Esophagus squamous epithelium (tissue), 5 donors: ENCODE results near the gene TCF3. TPM values are rescaled to one million over a fixed set of nuclear protein-coding genes. Genes with fewer than 3 reads are reported as not detected.

Experiments
- DNase-seq: peaks from one replicate; lab custom pipeline; 2025; lab: John Stamatoyannopoulos, UW
- H3K27ac ChIP-seq, 4 donors: fragments of 200-600 bp; sonication (generic); one replicate each; pipeline ENCODE4 v1.5.1; 2016 to 2019; ENCODE audit warnings: mild to moderate bottlenecking in 1 of 4
- H3K27me3 ChIP-seq, 4 donors: fragments of 200-600 bp; sonication (generic); 1 replicate in 3 of 4; 2 replicates in 1 of 4; pipeline versions ENCODE4 v1.5.1 to v1.6.0; 2017 to 2021; ENCODE audit warnings: antibody characterized with exemption in 1 of 4
- H3K36me3 ChIP-seq, 3 donors: fragments of 200-600 bp; sonication (generic); one replicate each; pipeline ENCODE4 v1.5.1; 2016 to 2019
- H3K4me1 ChIP-seq, 3 donors: fragments of 200-600 bp; sonication (generic); one replicate each; pipeline ENCODE4 v1.5.1; 2017 to 2019
- H3K4me3 ChIP-seq, 4 donors: fragments of 200-600 bp; sonication (generic); 1 replicate in 3 of 4; 2 replicates in 1 of 4; pipeline ENCODE4 v1.5.1; 2016 to 2019; ENCODE audit warnings: mild to moderate bottlenecking in 2 of 4, moderate library complexity in 1 of 4
- H3K9me3 ChIP-seq, 3 donors: fragments of 200-600 bp; sonication (generic); one replicate each; pipeline ENCODE4 v1.5.1; 2016 to 2019
- POLR2A ChIP-seq, 4 donors: fragments of 450-650 bp; IDR thresholded peaks; one replicate each; pipeline ENCODE4 v1.6.1; 2017; ENCODE audit warnings: antibody characterized with exemption in 4 of 4, mild to moderate bottlenecking in 4 of 4, moderate library complexity in 3 of 4
- WGBS, 2 donors: methylation state at CpG; one replicate each; pipeline ENCODE4 v1.1.5; 2018; 5-methylcytosine and 5-hydroxymethylcytosine counted together
- intact Hi-C: fragments of 100-400 bp; cut with DNase I; formaldehyde crosslinking; loops from one replicate; pipeline ENCODE4 v1.15.0; 2022
- total RNA-seq, 4 donors: library from RNA; depleted of rRNA; stranded (reverse); fragments of >200 nt; gene quantifications; one replicate each; pipeline ENCODE4 v1.1.0, GENCODE V29; 2016
- TF ChIP-seq, protein P1 (sequence below), 6 experiments: fragments of 450-650 bp in 4 of 6; fragments of 200-600 bp in 2 of 6; sonication (generic) in 2 of 6; IDR thresholded peaks; one replicate each; pipeline ENCODE4 v1.5.1; 2016 to 2019; ENCODE audit warnings: antibody characterized with exemption in 6 of 6, mild to moderate bottlenecking in 4 of 6, moderate library complexity in 4 of 6
- donor health status: DM: yes; HTN: yes; CAD: no.

Gene TCF3
- total RNA-seq, 4 donors from 2014 or later = 29.9 to 66.0 (median 47.9) TPM

DNA sequence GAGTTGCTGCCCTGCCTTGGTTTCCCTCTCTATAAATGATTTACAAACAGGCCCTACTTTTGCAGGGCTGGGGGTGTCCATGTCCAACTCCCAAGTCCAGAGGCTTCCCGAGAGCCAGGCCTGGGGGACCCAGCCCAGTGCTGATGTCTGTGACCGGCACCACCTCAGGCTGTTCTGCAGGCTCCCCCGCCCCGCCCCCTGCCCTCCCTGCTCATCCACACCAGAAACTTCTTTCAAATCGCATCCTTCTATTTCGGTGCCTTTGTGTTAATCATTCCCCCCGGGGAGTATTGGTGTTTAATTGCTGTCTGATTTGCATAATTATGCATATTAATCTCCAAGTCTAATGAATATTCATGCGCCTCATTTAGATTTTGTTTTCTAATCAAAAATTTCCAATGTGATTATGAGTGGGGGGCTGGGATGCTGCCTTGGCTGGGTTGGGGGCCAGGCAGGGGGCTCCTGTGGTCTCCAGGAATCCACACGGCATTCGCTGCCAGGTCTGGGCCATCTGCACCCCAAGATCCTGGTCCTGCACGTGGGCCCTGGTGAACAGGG, 19.1 kb downstream of the TCF3 start:
- WGBS, 2 donors = 81 to 86% methylated on average over 9 to 10 of the region's 11 CpGs
- Histone ChIP-seq H3K4me1 (no peaks in the 10 kb centered on the region), H3K9me3 (no peaks in the 10 kb centered on the region), H3K27me3 (no peaks in the 10 kb centered on the region), H3K4me3 (no peak overlapping the region), H3K27ac (no peak overlapping the region), H3K36me3 (peaks cover 0 to 85% (median 0%) of the 10 kb centered on the region in 3 donors)
- no peak for DNase-seq
- intact Hi-C loops = no loop called here
- TF ChIP-seq, protein P1, sequence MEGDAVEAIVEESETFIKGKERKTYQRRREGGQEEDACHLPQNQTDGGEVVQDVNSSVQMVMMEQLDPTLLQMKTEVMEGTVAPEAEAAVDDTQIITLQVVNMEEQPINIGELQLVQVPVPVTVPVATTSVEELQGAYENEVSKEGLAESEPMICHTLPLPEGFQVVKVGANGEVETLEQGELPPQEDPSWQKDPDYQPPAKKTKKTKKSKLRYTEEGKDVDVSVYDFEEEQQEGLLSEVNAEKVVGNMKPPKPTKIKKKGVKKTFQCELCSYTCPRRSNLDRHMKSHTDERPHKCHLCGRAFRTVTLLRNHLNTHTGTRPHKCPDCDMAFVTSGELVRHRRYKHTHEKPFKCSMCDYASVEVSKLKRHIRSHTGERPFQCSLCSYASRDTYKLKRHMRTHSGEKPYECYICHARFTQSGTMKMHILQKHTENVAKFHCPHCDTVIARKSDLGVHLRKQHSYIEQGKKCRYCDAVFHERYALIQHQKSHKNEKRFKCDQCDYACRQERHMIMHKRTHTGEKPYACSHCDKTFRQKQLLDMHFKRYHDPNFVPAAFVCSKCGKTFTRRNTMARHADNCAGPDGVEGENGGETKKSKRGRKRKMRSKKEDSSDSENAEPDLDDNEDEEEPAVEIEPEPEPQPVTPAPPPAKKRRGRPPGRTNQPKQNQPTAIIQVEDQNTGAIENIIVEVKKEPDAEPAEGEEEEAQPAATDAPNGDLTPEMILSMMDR (IDR thresholded peaks at IDR 0.05) = no peak
- no peak for TF ChIP-seq POLR2A (IDR thresholded peaks at IDR 0.05)

GRCh38 chr19:1632462-1633268, 19.8 kb downstream of the TCF3 start:
- intact Hi-C loops = no loop called here
- no peaks in the 10 kb centered on the region for H3K27me3 ChIP-seq
- H3K27ac ChIP-seq = no peak overlapping the region
- 88 to 94% methylated on average over 5 to 13 of the region's 26 CpGs for WGBS, 2 donors
- no peaks in the 10 kb centered on the region for H3K4me1 ChIP-seq
- DNase-seq = no peak
- H3K4me3 ChIP-seq = no peak overlapping the region
- no peak for TF ChIP-seq POLR2A (IDR thresholded peaks at IDR 0.05)
- TF ChIP-seq, protein P1 (IDR thresholded peaks at IDR 0.05) = no peak
- peaks cover 0 to 78% (median 0%) of the 10 kb centered on the region in 3 donors for H3K36me3 ChIP-seq
- H3K9me3 ChIP-seq = no peaks in the 10 kb centered on the region

- Histone ChIP-seq H3K9me3 (no peaks in the 10 kb centered on the region), H3K4me1 (no peaks in the 10 kb centered on the region), H3K36me3 (peaks cover 0 to 77% (median 0%) of the 10 kb centered on the region in 3 donors), H3K4me3 (no peak overlapping the region), H3K27me3 (no peaks in the 10 kb centered on the region), H3K27ac (no peak overlapping the region)
- no peak for DNase-seq
- WGBS, 2 donors = 98% methylated on average over 8 of the region's 31 CpGs; no CpG with 5 or more reads in 1 of the 2 donors
- TF ChIP-seq, protein P1 (IDR thresholded peaks at IDR 0.05) = no peak
- no peak for TF ChIP-seq POLR2A (IDR thresholded peaks at IDR 0.05)
- intact Hi-C loops = no loop called here
Observed at GRCh38 chr19:1631557-1632100, 20.8 kb downstream of the TCF3 start.

DNA sequence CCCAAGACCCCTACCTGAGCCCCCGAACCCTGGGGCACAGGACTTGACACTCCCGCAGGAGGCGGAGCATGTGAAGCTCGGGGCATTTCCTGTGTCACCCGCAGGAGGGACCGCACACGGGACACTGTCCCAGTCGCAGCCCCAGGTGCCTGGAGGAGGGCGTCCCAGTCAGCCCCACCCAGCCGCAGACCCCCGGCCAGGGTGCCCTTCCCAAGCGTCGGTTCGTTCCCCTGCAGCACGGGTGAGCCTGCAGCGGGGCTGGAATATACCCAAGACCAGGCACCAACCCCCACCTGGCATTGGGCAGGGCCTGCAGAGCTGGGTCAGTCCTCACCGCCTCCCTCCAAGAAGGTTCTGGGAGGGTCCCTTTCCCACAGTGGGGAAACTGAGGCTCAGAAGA, 21.6 kb downstream of the TCF3 start:
- intact Hi-C loops = no loop called here
- Histone ChIP-seq H3K4me1 (no peaks in the 10 kb centered on the region), H3K27me3 (no peaks in the 10 kb centered on the region), H3K9me3 (no peaks in the 10 kb centered on the region), H3K4me3 (no peak overlapping the region), H3K36me3 (peaks cover 0 to 77% (median 0%) of the 10 kb centered on the region in 3 donors), H3K27ac (no peak overlapping the region)
- 89 to 100% methylated on average over 1 to 11 of the region's 17 CpGs for WGBS, 2 donors
- TF ChIP-seq POLR2A (IDR thresholded peaks at IDR 0.05) = no peak
- TF ChIP-seq, protein P1 (IDR thresholded peaks at IDR 0.05) = no peak
- no peak for DNase-seq

DNA sequence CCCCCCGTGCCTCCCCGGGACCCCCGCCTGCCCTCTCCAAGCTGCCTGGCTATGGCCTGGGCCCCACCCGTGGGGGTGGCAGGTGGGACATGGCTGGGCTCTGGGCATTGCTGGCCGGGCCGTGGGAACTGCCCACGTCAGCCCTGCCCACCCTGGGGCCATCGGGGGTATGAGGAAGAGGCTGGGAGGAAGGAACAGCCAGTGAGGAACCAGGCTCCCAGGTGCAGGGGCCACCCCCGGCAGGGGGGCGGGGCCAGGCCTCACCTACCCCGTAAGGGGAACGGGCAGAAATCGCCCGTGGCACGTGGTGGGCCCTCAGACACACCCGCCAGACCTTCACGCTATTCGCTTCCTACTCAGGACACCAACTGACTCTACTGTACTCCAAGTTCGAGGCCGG, 22.4 kb downstream of the TCF3 start:
- Histone ChIP-seq H3K4me1 (no peaks in the 10 kb centered on the region), H3K27ac (no peak overlapping the region), H3K9me3 (no peaks in the 10 kb centered on the region), H3K4me3 (no peak overlapping the region), H3K36me3 (peaks cover 0 to 77% (median 0%) of the 10 kb centered on the region in 3 donors), H3K27me3 (no peaks in the 10 kb centered on the region)
- TF ChIP-seq POLR2A (IDR thresholded peaks at IDR 0.05) = no peak
- TF ChIP-seq, protein P1 (IDR thresholded peaks at IDR 0.05) = no peak
- 96 to 100% methylated on average over 1 to 19 of the region's 20 CpGs for WGBS, 2 donors
- intact Hi-C loops = no loop called here
- no peak for DNase-seq
